HepG2 (cell line): ENCODE data around the gene SNX2. TPM values are rescaled to one million over a fixed set of nuclear protein-coding genes. Genes with fewer than 3 reads are reported as not detected.

Source experiments
- ATAC-seq: fragments of 200-7000 bp; cut with Tn5 transposase; 3 replicates; pipeline ENCODE4 v1.9.1; 2020; ENCODE audit warnings: mild to moderate bottlenecking, moderate library complexity
- BruUV-seq: library from RNA; stranded (reverse); fragments of 400-500 nt; replicated peaks from 2 replicates; lab custom pipeline; 2021; lab: Mats Ljungman, UMichigan
- CTCF ChIA-PET: fragments of 300-600 bp; formaldehyde crosslinking; extraction: SDS; loops from one replicate; lab custom pipeline; 2021; ENCODE audit warnings: low total read pairs, inconsistent platforms, low intra/inter-chr PET ratio; lab: Yijun Ruan, JAX
- POLR2A ChIA-PET: fragments of 350-600 bp; sonication (Branson Sonifier 250); formaldehyde crosslinking; loops from one replicate; lab custom pipeline; 2020; ENCODE audit warnings: antibody characterized with exemption, inconsistent platforms; lab: Yijun Ruan, JAX
- DNase-seq: peaks from one replicate; pipeline ENCODE4 v3.0.0-alpha.2; 2015; ENCODE audit warnings: low spot score
- FAIRE-seq: peaks from 3 replicates; lab custom pipeline; 2011; peaks lifted over from hg19 to GRCh38; lab: Jason Lieb, UNC
- H2AFZ ChIP-seq: one replicate; pipeline ENCODE4 v1.6.1; 2011; ENCODE audit warnings: low read length, inconsistent platforms
- H3K27ac ChIP-seq: fragments of 300-600 bp; 3 replicates; pipeline ENCODE4 v1.8.0; 2011; ENCODE audit warnings: mixed run types, mild to moderate bottlenecking, mixed read lengths, low read length, inconsistent platforms; ENCODE audit not compliant: insufficient read depth; ENCODE audit errors: extremely low read length
- H3K27me3 ChIP-seq, 2 experiments: fragments of 200-600 bp in 1 of 2; 2 replicates in 1 of 2; 3 replicates in 1 of 2; pipeline versions ENCODE4 v1.6.0 to v1.8.0; 2011; ENCODE audit warnings: low read length in 2 of 2, mild to moderate bottlenecking in 2 of 2, moderate library complexity in 2 of 2, inconsistent platforms in 1 of 2; ENCODE audit not compliant: insufficient read depth in 2 of 2, control insufficient read depth in 1 of 2
- H3K36me3 ChIP-seq, 2 experiments: fragments of 200-600 bp in 1 of 2; replicated peaks in 1 of 2; 2 replicates in 1 of 2; 3 replicates in 1 of 2; pipeline versions ENCODE4 v1.5.1 to v1.8.0; 2011; ENCODE audit warnings: low read length in 2 of 2, inconsistent platforms in 1 of 2; ENCODE audit not compliant: insufficient read depth in 2 of 2, control insufficient read depth in 1 of 2
- H3K4me1 ChIP-seq: 2 replicates; pipeline ENCODE4 v1.5.1; 2012; ENCODE audit warnings: low read length, inconsistent platforms; ENCODE audit not compliant: insufficient read depth
- H3K4me2 ChIP-seq: 2 replicates; pipeline ENCODE4 v1.6.0; 2011; ENCODE audit warnings: low read depth, low read length, inconsistent platforms
- H3K4me3 ChIP-seq, 3 experiments: fragments of 200-600 bp in 1 of 3; sonication (generic), shearing (Covaris generic) in 1 of 3; replicated peaks in 1 of 3; 2 replicates each; pipeline ENCODE4 v1.5.1; 2011 to 2016; ENCODE audit warnings: low read length in 3 of 3, inconsistent platforms in 2 of 3, low read depth in 2 of 3, mild to moderate bottlenecking in 2 of 3, control low read depth in 1 of 3, mixed read lengths in 1 of 3; ENCODE audit not compliant: insufficient read depth in 1 of 3
- H3K79me2 ChIP-seq: one replicate; pipeline ENCODE4 v1.6.1; 2011; ENCODE audit warnings: low read length, inconsistent platforms; ENCODE audit not compliant: insufficient read depth
- H3K9ac ChIP-seq: 2 replicates; pipeline ENCODE4 v1.6.0; 2011; ENCODE audit warnings: mild to moderate bottlenecking, low read depth, low read length, inconsistent platforms; ENCODE audit not compliant: insufficient read depth
- H3K9me3 ChIP-seq: 2 replicates; pipeline ENCODE4 v1.5.1; 2012; ENCODE audit warnings: mild to moderate bottlenecking, low read length
- H4K20me1 ChIP-seq: 2 replicates; pipeline ENCODE4 v1.6.0; 2011; ENCODE audit warnings: inconsistent platforms, mild to moderate bottlenecking, low read length, moderate library complexity; ENCODE audit not compliant: insufficient read depth
- BHLHE40 ChIP-seq: IDR thresholded peaks from 2 replicates; pipeline ENCODE4 v1.6.1; 2011; ENCODE audit warnings: low read length, improper control_type of control experiment
- HMG20A ChIP-seq: IDR thresholded peaks from 2 replicates; pipeline ENCODE4 v1.6.1; 2016; ENCODE audit warnings: borderline replicate concordance
- MAFF ChIP-seq: IDR thresholded peaks from 2 replicates; pipeline ENCODE4 v1.6.1; 2011; ENCODE audit warnings: low read depth, low read length, improper control_type of control experiment
- MLX ChIP-seq: IDR thresholded peaks from 2 replicates; pipeline ENCODE4 v1.6.1; 2016
- NBN ChIP-seq: fragments of 450-650 bp; conservative IDR thresholded peaks from 2 replicates; pipeline ENCODE4 v1.6.1; 2017
- RARG ChIP-seq: sonication (generic); formaldehyde crosslinking; IDR thresholded peaks from 2 replicates; pipeline ENCODE4 v1.4.0; 2020; ENCODE audit warnings: low read depth, mild to moderate bottlenecking, missing genetic modification reagents
- REPIN1 ChIP-seq: sonication (generic); formaldehyde crosslinking; IDR thresholded peaks from 2 replicates; pipeline ENCODE4 v1.8.0; 2022; ENCODE audit warnings: missing genetic modification reagents, low read depth, mild to moderate bottlenecking, borderline replicate concordance
- ZNF513 ChIP-seq: sonication (generic); formaldehyde crosslinking; conservative IDR thresholded peaks from 2 replicates; pipeline ENCODE4 v1.5.0; 2020; ENCODE audit warnings: missing genetic modification reagents
- ZNF609 ChIP-seq: sonication (generic); formaldehyde crosslinking; IDR thresholded peaks from 2 replicates; pipeline ENCODE4 v1.4.0; 2020; ENCODE audit warnings: mild to moderate bottlenecking, missing genetic modification reagents, borderline replicate concordance
- whole genome bisulfite sequencing: methylation state at CpG from one replicate; pipeline ENCODE4 v1.1.6; 2017; ENCODE audit warnings: low lambda C conversion rate; 5-methylcytosine and 5-hydroxymethylcytosine counted together
- in situ Hi-C: cut with HindIII; loops from 2 replicates; pipeline ENCODE4 v1.10.0; 2017; ENCODE audit warnings: low pct_unique_long_range_greater_than_20kb; ENCODE audit not compliant: extremely low pct_ligation_motif_present
- intact Hi-C: fragments of 100-400 bp; cut with micrococcal nuclease; formaldehyde crosslinking; loops from one replicate; pipeline ENCODE4 v1.10.0; 2022; ENCODE audit not compliant: unreplicated experiment
- polyA plus RNA-seq, 8 experiments: library from polyadenylated mRNA; depleted of rRNA in 3 of 8; stranded (reverse) in 7 of 8; unstranded in 1 of 8; fragments of >200 nt; fragmentation: Illumina TruSeq in 4 of 8; extraction: Trizol in 4 of 8; gene quantifications; 2 replicates each; pipeline versions ENCODE4 v1.2.1 to v1.2.3, GENCODE V29; 2011 to 2016; ENCODE audit warnings: low read depth in 4 of 8, missing spikeins in 1 of 8, mixed read lengths in 1 of 8; ENCODE audit not compliant: insufficient read depth in 1 of 8
- total RNA-seq, 5 experiments: library from RNA; depleted of rRNA; stranded (reverse); fragments of >200 nt; fragmentation: Illumina TruSeq; extraction: Trizol; gene quantifications; 2 replicates each; pipeline ENCODE4 v1.2.3, GENCODE V29; 2016; ENCODE audit warnings: low read depth in 1 of 5

The SNX2 gene
- total and polyA plus RNA-seq, 2 of the 13 experiments (the other 11 are each of a cell fraction or from before 2014, with no cell fraction given) = 26.4 to 78.8 TPM

- TF ChIP-seq ZNF609 = no peak
These were observed 19.1 kb upstream of the SNX2 start (continued) for GRCh38 chr5:122755783-122756182.

- in situ Hi-C loops (no loop called here), intact Hi-C loops (no loop called here)
- FAIRE-seq (no peak), DNase-seq (no peak), ATAC-seq (no peak)
- no peak for TF ChIP-seq ZNF513 (CRISPR knock-in tag)
- TF ChIP-seq BHLHE40 = no peak
- TF ChIP-seq MLX (CRISPR knock-in tag) = no peak
- no peak for TF ChIP-seq RARG
- TF ChIP-seq NBN = no peak
- TF ChIP-seq REPIN1 (CRISPR knock-in tag) = no peak
- no peak for TF ChIP-seq HMG20A (CRISPR knock-in tag)
- 0 out of 2 replicates have a peak, but pooled peaks have one; percentile 7 for TF ChIP-seq MAFF
- H2AFZ ChIP-seq = no peak overlapping the region
- no TSS peak for BruUV-seq
- no peak overlapping the region for H3K27ac ChIP-seq
- ChIA-PET POLR2A (no interaction called here), CTCF (no interaction called here)
- no peak overlapping the region for H3K4me3 ChIP-seq
- no peak overlapping the region for H3K9ac ChIP-seq
- H4K20me1 ChIP-seq = no peaks in the 10 kb centered on the region
- no peaks in the 10 kb centered on the region for H3K27me3 ChIP-seq
- H3K9me3 ChIP-seq = no peaks in the 10 kb centered on the region
- WGBS = 43% methylated on average over 2 of the region's 2 CpGs
- H3K79me2 ChIP-seq = no peaks in the 10 kb centered on the region
- H3K36me3 ChIP-seq = no peaks in the 10 kb centered on the region
- no peaks in the 10 kb centered on the region for H3K4me1 ChIP-seq
- no peak overlapping the region for H3K4me2 ChIP-seq
These were observed 18.5 kb upstream of the SNX2 start for GRCh38 chr5:122756264-122756911.
